HuH-7.5 (cell line): Measurements from ENCODE around the gene MGLL.

Experiments
- DNase-seq: peaks from one replicate; pipeline ENCODE4 v3.0.0; 2011; ENCODE audit warnings: low spot score

The MGLL gene

DNA sequence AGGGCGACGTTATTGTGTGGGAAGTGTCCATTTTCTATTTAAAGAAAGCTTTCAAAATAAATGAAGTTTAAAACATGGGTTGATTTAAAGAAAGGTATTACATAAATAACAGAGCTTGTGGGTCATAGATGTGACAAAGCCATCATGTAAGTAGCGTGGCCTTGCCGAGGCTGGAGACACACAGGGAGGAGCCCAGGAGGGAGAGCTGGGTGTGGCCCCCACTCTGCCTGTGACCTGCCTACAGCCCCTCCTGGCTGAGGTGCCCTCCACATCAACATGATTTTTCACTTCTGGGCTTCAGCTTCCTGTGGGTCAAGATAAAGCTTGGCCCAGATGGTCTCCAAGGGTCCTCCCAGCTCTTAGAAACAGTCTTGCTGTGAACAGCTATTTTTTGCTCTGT, 12.5 kb upstream of the MGLL start:
- DNase-seq, result no peak

DNA sequence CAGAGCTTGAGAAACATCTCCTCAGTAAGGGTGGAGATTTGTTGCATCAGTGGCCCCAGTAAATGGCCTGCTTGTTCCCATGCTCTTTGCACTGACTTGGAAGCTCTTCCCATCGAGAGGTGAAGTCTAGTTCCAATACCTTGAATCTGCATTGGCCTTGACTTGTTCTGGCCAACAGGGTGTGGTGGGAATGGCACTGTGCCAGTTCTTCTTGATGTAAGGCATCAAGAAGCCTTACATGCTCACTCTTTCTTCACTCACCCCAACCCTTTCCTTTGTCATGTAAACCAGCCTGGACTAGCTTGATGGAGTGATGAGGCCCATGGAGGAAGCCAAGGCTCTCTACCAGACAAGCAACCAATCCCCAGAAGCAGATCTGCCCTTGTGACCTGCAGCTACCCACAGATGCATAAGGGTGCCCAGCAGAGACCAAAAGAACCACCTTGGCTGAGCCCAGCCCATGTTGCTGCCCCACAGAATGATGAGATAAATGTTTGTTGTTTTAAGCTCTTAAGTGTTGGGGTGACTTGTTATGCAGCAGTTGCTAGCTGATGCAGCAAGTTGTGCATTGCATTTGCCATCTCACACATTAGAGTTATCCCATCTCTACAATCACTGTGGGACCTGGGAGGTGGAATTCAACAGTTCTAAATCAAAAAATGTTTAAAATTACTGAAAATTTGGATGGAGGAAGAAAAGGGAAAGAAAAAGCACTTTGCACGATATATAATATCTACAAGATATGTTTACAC, 11.1 kb upstream of the MGLL start:
- no peak for DNase-seq

DNA sequence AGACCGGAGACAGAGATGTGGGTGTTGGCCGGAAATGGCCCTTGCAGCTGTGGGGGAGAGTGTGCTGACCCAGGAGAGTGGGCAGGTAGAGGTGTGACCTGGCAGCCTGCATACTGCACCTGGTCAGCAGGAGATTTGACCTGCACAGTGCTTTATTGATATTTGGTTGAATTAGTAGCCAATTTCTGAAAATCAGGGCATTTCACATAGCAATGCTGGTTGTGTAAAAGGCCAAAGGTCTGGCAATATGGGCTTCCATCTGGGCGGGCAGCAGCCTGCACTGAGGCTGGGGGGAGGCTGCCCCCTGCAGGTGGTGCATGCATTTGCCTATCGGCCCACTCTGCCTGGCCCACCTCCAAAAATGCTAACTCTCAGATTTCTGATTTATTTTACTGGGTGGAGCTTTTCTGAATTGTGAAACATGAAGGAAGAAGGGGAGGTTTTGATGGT, 9.4 kb upstream of the MGLL start:
- DNase-seq, result peak; percentile 72

DNA sequence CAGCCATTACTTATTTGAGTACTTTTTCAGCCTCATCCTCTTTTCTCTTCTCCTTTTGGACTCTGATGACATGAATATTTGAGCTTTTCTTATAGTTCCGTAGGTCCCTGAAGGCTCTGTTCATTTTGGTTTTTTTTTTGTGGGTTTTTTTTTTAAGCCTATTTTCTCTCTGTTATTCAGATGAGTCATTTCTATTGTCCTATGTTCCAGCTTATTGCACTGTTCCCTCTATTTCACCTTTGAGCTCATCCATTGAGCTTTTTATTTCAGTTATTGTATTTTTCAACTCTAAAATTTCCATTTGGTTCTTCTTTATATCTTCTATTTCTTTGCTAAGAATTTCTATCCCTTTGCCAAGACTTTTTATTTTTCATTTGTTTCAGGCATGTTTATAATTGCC, 7.2 kb upstream of the MGLL start:
- DNase-seq, result no peak

DNA sequence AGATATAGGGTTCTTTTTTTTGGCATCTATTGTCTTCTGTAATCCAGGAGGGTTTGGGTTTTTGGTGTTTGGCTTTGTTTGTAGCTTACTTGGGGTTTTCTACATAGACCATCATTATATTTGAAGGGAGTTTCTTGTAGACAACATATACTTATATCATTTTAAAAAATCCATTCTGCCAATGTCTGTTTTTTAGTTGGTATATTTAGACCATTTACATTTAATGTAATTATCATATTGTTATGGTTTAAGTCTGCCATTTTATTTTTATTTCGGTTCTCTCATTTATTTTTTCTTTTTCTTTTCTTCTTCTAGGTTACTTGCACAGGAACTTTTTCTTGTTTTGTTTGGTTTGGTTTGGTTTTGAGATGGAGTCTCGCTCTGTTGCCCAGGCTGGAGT, 5.5 kb upstream of the MGLL start:
- no peak for DNase-seq

DNA sequence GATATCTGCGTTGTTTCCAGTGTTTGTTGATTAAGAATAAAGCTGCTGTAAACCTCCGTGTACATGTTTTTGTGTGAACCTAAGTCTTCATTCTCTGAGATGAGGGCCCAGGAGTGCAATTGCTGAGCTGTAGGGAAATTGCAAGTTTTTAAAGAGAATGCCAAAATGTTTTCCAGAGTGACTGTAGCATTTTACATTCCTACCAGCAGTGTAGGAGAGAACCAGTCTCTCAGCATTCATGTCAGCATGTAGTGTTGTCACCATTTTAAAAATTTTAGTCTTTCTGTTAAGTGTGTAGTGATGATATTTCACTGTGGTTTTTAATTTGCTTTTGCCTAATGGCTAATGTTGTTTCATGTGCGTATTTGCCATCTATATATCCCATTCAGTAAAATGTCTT, 3.4 kb upstream of the MGLL start:
- no peak for DNase-seq

DNA sequence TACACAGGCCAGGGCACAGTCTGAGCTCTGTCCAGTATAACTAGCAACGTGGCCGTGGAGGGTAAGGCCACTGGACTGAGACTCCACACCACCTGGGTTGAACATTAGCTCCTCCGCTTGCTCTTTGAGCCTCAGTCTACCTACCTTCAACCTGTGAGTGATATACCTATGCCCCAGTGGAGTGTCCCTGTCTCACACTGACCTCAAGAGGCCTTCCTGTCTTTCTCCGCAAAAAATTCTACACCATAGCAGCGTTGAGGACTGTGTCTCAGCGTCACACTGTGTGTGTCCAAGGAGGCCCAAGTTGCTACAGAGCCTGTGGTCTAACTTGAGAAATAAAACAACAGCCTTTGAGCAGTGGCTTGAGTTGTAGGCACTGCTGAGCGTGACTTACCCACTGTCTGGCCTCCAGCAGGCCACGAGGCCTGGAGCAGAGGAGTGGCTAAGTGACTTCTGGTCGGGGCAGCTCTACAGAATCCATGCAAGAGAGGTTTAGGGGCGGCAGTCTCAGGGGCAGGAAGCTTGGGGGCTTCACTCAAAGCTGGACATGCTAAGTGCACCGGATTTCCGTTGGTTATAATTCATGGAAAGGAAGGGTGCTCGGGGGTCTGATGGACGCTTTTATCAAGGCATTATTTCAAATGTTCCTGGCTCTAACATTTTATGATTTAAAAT, 2.0 kb upstream of the MGLL start:
- DNase-seq, result no peak

DNA sequence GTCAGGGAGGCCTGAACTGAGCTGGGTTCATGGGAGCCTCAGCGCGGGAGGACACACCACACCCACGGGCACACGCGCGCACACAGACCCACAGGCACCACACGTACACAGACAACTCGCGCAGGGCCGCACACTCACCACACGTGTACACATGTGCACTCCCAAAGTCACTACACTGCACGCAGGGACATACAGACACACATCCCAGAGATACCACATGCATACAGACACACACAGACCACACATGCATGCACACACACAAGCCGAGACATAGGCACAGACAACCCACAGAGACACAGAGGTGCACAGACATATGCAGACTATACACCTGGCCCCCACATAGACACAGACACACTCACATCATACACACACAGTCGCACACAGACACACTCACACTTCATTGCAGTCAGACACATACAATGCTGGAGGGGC, 1.1 kb upstream of the MGLL start:
- DNase-seq, result no peak

DNA sequence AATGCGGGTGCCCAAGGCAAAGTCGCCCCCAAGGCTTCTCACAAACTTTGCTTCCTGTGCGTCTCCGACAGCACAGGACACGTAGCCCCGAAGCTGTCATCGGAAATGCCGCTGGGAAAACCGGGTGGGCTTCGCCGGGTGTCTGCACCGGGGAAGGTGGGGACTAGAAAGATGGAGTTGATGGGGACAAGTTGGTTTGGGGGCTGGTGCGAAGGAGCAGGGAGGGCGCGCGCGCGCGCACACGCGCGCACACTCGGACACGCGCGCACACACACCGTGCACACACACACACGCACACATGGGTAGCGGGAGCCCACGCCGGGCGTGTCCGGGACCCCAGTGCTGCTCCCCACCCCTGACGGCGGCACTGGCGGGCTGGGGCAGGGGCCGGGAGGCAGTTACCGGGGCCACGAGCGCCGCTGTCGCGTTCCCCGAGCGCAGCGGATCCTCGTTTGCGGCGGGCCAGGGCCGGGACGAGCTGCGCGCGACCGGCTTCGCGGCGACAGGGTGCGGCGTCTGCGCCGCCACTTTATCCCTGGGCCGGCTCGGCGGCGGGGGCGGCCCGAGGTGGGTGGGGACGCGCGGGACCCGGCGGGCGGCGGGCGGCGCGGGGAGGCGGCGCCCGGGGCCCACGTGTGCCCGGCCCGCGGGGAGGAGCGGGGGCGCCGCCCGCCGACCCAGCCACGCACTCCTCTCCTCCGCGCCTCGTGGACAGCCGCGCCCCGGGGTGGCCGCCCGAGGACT, 539 bp upstream of the MGLL start:
- DNase-seq, result peak; percentile 44

DNA sequence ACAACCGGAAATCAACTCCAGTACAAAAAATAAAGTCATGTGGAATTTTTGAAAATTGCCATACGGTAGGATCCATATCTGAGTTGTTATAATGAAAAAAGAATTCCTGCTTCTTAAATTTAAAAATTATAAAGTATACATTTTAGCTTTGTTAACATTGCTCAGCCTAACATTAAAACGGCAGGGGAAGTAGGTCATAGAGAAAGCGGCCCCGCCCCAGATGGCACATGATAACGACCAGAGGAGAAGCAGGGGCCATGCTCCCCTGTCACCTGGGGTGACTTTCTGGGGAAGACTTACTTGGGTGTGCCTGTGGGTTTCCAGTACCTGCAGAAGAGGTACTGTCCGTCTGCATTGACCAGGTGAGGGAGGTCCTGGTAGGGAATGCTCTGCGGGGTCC, 921 bp downstream of the MGLL start:
- DNase-seq, result peak; percentile 56

DNA sequence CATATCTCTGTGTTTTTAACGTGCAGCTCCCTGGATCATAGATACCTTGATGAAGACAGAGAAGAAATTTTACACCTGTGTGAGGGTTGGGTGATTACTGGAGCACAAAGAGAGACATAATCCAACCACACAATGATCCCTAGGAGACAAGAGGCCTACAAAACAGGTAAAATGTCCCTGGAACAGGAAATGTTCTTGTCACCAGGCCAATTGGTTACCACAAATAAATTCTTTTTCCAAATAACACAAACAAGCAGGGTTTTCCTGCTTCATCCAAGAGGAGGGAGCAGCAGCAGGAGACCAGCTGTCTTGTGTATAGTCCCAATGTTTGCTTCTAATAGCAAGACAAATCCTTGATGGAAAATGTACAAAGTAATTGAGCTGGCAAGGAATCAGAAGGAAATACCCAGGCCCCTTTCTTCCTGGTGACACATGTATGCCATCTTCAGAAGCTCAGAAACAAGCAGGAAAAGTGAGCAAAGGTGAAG, 1.4 kb downstream of the MGLL start:
- no peak for DNase-seq

DNA sequence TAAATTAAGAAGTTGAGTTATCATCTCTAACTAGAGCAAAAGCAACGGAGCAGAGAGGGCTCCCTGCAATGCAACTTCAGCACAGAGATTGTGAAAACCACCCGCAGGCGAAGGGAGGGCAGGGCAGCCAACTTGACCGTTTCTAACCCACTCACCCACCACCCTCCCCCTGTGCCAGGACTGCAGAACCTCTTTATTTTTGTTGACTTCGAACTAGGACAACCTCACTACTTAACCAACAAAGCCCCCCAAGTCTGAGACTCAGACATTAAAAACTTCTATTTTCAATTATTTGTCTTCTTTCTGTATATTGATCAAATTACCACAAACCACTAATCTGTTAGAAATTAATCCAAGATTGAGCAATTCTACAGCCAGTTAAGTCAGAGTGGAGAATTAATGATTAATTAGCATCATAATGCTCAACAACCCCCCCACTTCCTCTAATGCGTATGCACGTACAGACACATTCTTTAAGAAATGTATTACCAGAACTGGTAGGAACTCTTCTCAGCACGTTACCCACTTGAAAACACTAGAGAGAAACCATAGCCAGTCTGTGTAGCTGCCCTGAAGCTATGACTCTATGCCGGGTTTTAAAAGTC, 2.0 kb downstream of the MGLL start:
- DNase-seq, result peak; percentile 55

DNA sequence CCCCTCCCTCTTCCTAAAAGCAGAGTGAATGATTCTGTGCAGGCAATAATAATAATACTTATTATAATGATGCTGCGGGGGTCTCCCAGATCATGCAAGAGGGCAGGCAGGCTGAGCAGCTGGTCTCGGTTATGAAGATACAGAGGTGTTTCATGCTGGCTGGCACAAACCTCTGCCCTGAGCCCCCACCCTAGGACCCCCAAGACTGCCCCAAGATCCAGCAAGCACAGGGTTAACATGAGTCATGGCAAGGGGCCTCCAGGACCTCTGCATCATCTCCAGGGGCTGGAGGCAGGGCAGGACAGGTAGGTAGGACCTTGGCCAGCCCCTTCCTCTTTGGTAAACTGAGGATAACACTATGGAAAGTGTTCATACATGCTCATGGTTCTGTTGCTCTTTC, 2.7 kb downstream of the MGLL start:
- DNase-seq, result no peak

DNA sequence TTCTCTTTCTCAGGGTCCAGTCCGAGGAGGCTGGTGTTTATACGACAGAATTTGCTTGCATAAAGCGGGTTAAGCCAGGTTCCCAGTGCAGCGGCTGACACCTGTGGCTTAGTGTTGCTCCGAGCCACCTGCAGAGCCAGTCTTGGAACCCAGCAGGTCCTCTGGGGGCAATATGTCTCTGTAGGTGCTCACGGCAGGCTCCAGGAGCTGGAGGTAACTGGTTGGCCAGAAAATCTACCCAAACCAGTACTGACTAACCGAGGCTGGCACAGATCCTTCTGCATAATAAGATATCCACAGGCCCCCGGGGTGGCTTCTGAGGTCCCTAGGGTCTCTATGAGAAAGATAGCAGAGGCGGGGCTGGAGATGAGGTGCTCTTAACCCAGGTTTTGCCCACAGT, 3.2 kb downstream of the MGLL start:
- DNase-seq, result no peak

DNA sequence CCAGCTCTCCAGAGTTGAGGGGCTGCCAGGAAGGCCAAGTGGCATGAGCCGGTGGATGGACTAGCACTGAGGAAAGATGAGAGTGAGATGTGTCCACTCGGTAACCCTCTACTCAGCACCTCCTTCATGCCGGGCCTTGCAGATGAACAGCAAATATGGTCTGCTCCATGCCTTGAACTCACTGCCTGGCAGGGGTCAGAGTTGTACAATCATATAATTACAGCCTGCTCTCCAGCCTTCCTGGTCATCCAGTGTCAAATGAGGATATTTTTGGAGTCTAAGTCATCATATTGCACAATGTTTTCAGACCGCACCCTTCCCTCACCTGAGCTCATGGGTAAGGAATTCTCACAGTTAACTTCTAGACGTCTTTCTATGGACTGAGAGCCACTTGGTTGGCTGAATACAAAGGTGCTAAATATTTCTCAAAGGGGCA, 4.9 kb downstream of the MGLL start:
- DNase-seq, result peak; percentile 74

DNA sequence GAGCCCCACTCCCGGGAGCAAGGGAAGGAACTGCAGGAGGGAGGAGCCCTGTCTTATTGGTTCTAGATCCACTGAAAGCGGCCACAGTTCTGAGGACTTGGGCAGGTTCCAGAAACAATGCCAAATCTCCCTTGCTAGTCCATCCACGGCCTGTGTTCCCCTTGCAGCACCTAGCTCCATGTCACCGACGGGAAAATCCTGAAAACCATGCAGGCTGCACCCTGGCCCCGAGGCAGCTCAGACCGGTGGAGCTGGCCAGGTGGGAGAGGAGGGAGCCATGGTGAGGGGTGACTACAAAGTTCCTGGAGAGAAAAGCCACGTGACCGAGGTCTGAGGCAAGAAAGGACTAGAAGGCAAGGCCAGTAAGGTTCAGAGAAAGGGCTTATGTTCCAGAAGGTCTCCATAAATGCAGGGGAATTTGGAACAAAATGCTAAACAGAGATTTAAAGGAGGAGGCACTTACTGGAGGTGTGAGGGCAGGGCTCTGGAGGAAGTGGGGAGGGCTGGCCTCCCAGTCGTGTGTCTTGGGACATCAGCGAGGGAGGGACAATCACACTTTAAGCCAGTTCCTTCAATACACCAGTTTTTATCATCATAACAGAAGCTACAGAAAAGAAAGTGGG, 5.4 kb downstream of the MGLL start:
- DNase-seq, result no peak

DNA sequence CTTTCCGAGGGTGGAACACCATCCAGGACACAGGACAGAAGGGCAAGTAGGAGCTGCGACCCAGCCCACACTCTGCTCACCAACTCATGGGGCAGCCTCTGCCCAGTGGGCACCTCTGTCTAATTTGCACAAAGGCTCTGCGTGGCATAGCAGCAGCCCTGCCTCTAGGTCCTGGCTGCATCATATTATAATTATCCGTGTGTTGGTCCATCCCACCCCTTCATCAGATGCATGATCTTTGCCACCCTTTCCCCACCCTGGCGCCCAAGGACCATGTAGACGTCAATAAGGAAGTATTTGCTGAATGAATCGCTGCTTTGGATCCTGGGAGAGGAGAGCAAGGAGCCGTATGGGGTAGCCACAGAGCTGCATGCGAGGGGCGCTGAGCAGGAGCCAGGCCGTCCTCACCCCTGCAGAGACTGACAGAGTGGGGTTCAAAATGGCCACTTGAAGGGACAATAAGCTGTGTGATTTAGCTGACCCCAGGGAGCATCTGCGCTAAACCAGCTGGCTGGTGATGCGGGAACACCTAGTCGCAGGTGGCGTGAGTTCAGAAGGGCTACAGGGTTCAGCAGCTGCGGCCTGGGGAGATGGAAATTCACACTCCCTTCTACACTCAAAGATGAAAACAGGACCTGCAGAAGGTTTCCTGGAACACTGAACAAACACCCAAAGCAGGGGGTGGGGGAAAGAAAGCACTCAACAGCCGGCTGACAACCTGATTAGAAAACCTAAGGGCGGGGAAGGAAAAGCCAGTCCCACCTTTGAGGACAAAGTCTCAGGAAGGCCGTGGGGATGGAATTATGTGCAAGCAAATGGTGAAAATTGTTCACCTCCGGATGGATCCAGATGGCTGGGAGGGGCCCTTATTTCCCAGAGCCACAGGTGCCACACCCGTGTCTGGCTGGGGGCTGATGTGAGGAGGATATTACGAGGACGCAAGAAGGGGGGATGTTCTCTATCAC, 6.4 kb downstream of the MGLL start:
- no peak for DNase-seq

DNA sequence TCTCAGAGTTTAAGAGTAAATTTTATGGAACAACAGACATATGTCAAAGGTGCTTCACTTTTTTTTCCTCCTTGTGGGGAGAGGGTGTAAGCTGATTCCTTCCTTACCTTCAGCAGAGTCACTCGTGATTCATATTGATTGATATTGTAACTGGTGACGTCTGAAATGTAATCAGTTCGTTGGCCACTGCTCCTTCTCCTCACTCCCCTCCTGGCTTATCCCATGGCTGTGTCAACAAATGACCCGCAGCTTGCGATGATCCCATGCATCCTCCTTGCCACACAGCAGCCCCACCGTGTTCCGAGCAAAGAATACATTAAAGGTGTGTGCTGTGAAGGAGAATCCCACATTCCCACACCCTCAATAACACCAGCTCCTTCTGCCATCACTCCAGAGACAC, 7.3 kb downstream of the MGLL start:
- no peak for DNase-seq

DNA sequence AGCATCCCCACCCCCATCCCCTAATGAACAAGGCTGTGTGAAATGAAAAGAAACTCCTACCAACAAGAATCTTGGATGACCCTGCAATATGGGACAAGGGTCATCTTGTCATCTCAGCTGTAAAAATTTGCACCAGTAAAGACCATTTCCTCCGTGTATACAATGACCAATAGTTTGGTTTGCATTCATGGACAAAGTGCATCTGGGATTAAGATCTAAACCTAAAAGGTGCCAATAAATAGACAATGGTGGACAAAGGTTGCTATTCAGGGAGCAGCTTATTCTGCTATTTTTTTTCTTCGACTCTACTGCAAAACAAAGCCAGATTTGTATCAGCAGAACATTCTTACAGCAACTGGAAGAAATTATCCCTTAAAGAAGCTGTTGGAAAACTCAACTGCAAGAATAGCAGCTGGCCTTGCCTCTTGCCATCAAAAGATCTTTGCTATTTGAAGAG, 8.0 kb downstream of the MGLL start:
- no peak for DNase-seq

DNA sequence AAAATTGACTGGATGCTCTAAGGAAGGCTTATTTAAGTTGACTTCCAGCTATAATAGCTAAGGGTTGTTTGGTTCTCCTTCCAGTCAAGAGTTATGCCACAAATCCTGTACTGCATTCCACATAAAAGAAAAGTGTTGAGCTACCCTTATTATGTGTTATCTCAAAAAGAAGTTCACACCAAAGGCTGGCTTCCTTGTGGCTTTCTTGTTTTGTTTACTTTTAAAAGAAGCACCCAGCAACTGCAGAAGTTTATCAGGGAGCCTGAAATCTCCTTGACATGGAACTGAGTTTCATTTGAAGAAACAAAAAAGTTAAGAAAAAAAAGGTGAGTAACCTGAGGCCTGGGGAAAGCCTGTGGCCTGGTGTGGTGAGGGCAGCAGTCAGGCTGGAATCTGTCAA, 10.2 kb downstream of the MGLL start:
- no peak for DNase-seq

DNA sequence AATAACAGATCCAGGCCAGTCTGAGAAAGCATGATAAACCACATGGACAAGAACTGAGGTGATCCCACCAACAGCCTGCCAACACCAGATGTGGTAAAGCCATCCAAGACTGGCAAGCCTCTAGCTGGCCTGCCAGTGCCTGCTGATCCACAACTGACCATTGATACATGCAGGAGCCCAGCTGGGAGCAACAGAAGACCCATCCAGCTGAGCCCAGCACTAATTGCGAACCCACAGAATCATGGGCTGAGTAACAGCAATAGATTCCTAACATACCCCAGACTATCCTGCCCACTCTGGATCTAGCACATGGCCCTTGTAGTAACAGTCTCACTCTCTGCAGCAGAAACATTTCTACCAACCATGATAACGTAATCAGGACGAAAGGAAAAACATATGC, 10.6 kb downstream of the MGLL start:
- no peak for DNase-seq
